ENCODE data around the gene RBP3. TPM values are rescaled to one million over a fixed set of nuclear protein-coding genes. Genes with fewer than 3 reads are reported as not detected.

RBP3 gene
- total RNA-seq, 1 donor: not detected

- TF ChIP-seq CTCF (IDR thresholded peaks at IDR 0.05; ENCODE audit: insufficient read depth, low read length): no peak
- H3K4me3 ChIP-seq (ENCODE audit: low read depth, low read length): no peak within 1 kb of the TSS
- DNase-seq (ENCODE audit: low read depth): no peak
Measured at GRCh38 chr10:47322300-47323061, 25.7 kb upstream of the RBP3 start, which contains the start of gene GDF2. GDF2 (plus strand) TSS chr10:47322454; CDS start chr10:47322669, 215 bp downstream.

GRCh38 chr10:47323087-47323486, 25.1 kb upstream of the RBP3 start:
- DNase-seq (ENCODE audit: low read depth): no peak
- no peak for TF ChIP-seq CTCF (IDR thresholded peaks at IDR 0.05; ENCODE audit: insufficient read depth, low read length)
- H3K4me3 ChIP-seq (ENCODE audit: low read depth, low read length): no peak overlapping the region

- TF ChIP-seq CTCF (IDR thresholded peaks at IDR 0.05; ENCODE audit: insufficient read depth, low read length): no peak
- no peak overlapping the region for H3K4me3 ChIP-seq (ENCODE audit: low read depth, low read length)
- DNase-seq (ENCODE audit: low read depth): no peak
Measured at GRCh38 chr10:47323636-47324296, 24.4 kb upstream of the RBP3 start.

- no peak overlapping the region for H3K4me3 ChIP-seq (ENCODE audit: low read depth, low read length)
- no peak for DNase-seq (ENCODE audit: low read depth)
- no peak for TF ChIP-seq CTCF (IDR thresholded peaks at IDR 0.05; ENCODE audit: insufficient read depth, low read length)
Measured at GRCh38 chr10:47325303-47326291, 22.6 kb upstream of the RBP3 start.

- no peak for TF ChIP-seq CTCF (IDR thresholded peaks at IDR 0.05; ENCODE audit: insufficient read depth, low read length)
- DNase-seq (ENCODE audit: low read depth): no peak
Measured at GRCh38 chr10:47326306-47326926, 21.7 kb upstream of the RBP3 start.

GRCh38 chr10:47326927-47327330, 21.2 kb upstream of the RBP3 start:
- no peak for DNase-seq (ENCODE audit: low read depth)
- TF ChIP-seq CTCF (IDR thresholded peaks at IDR 0.05; ENCODE audit: insufficient read depth, low read length): no peak
- no peak overlapping the region for H3K4me3 ChIP-seq (ENCODE audit: low read depth, low read length)

More at GRCh38 chr10:47326306-47326926, 21.7 kb upstream of the RBP3 start:
- no peak overlapping the region for H3K4me3 ChIP-seq (ENCODE audit: low read depth, low read length)
